Neural cell (in vitro differentiated cells): ENCODE results near the gene APOB. TPM values are rescaled to one million over a fixed set of nuclear protein-coding genes. Genes with fewer than 3 reads are reported as not detected.

ENCODE experiments used
- H2AFZ ChIP-seq: fragments of 200-600, 300-800 bp; sonication (generic), shearing (Covaris generic); 2 replicates; pipeline ENCODE4 v1.6.0; 2014; ENCODE audit warnings: low read depth, mild to moderate bottlenecking, antibody characterized with exemption, low read length, moderate library complexity
- H3F3A ChIP-seq: fragments of 200-600 bp; shearing (Covaris generic); 2 replicates; pipeline ENCODE4 v1.6.1; 2016; ENCODE audit warnings: mild to moderate bottlenecking, moderate library complexity, mixed read lengths, antibody characterized with exemption, low read length; ENCODE audit not compliant: insufficient read depth, poor library complexity, severe bottlenecking
- H3K27ac ChIP-seq: fragments of 200-600, 300-800 bp; sonication (generic), shearing (Covaris generic); 2 replicates; pipeline ENCODE4 v1.5.1; 2014; ENCODE audit warnings: mild to moderate bottlenecking, low read length, moderate library complexity
- H3K27me3 ChIP-seq: fragments of 300-800, 200-600 bp; sonication (generic), shearing (Covaris generic); 2 replicates; pipeline ENCODE4 v1.6.0; 2014; ENCODE audit warnings: mild to moderate bottlenecking, low read depth, low read length, moderate library complexity; ENCODE audit not compliant: insufficient read depth
- H3K36me3 ChIP-seq: fragments of 300-800, 200-600 bp; sonication (generic), shearing (Covaris generic); 2 replicates; pipeline ENCODE4 v1.5.1; 2014; ENCODE audit warnings: mild to moderate bottlenecking, antibody characterized with exemption, low read length, moderate library complexity; ENCODE audit not compliant: insufficient read depth
- H3K4me2 ChIP-seq: fragments of 300-800, 200-600 bp; sonication (generic), shearing (Covaris generic); 2 replicates; pipeline ENCODE4 v1.6.0; 2014; ENCODE audit warnings: mild to moderate bottlenecking, low read length
- H3K4me3 ChIP-seq: fragments of 300-800, 200-600 bp; sonication (generic), shearing (Covaris generic); 2 replicates; pipeline ENCODE4 v1.5.1; 2014; ENCODE audit warnings: mild to moderate bottlenecking, low read length, moderate library complexity
- H3K79me2 ChIP-seq: fragments of 200-600 bp; shearing (Covaris generic); replicated peaks from 2 replicates; pipeline ENCODE4 v1.6.0; 2014; ENCODE audit warnings: mild to moderate bottlenecking, low read length, moderate library complexity; ENCODE audit not compliant: insufficient read depth
- H3K9ac ChIP-seq: fragments of 300-800, 200-600 bp; sonication (generic), shearing (Covaris generic); 2 replicates; pipeline ENCODE4 v1.6.1; 2016; ENCODE audit warnings: mild to moderate bottlenecking, low read length, mixed read lengths
- H3K9me2 ChIP-seq: fragments of 200-600 bp; shearing (Covaris generic); 2 replicates; pipeline ENCODE4 v1.6.1; 2016; ENCODE audit warnings: mild to moderate bottlenecking, low read length, mixed read lengths; ENCODE audit not compliant: insufficient read depth
- H3K9me3 ChIP-seq: fragments of 200-600, 300-800 bp; sonication (generic), shearing (Covaris generic); 2 replicates; pipeline ENCODE4 v1.6.1; 2016; ENCODE audit warnings: mild to moderate bottlenecking, mixed run types, low read length, moderate library complexity, mixed read lengths
- H4K20me1 ChIP-seq: fragments of 200-600 bp; shearing (Covaris generic); 2 replicates; pipeline ENCODE4 v1.6.1; 2016; ENCODE audit warnings: mild to moderate bottlenecking, mixed run types; ENCODE audit not compliant: insufficient read depth
- EP300 ChIP-seq: fragments of 450-650 bp; conservative IDR thresholded peaks from 2 replicates; pipeline ENCODE4 v1.6.1; 2014; ENCODE audit warnings: antibody characterized with exemption, mild to moderate bottlenecking, moderate library complexity; ENCODE audit not compliant: poor library complexity, severe bottlenecking
- EZH2 ChIP-seq: fragments of 200-600, 300-800 bp; shearing (Covaris generic), sonication (generic); IDR thresholded peaks from 2 replicates; pipeline ENCODE4 v1.6.1; 2014; ENCODE audit warnings: antibody characterized with exemption, low read length, borderline replicate concordance, mild to moderate bottlenecking; ENCODE audit not compliant: insufficient read depth, poor library complexity, severe bottlenecking
- MXI1 ChIP-seq: fragments of 450-650 bp; conservative IDR thresholded peaks from 2 replicates; pipeline ENCODE4 v1.6.1; 2014; ENCODE audit warnings: antibody characterized with exemption, mild to moderate bottlenecking; ENCODE audit not compliant: poor library complexity, severe bottlenecking
- POLR2AphosphoS5 ChIP-seq: IDR thresholded peaks from 2 replicates; pipeline ENCODE4 v1.6.1; 2012
- RAD21 ChIP-seq: fragments of 450-650 bp; conservative IDR thresholded peaks from 2 replicates; pipeline ENCODE4 v1.6.1; 2014; ENCODE audit warnings: antibody characterized with exemption, mild to moderate bottlenecking, moderate library complexity
- REST ChIP-seq: IDR thresholded peaks from 2 replicates; pipeline ENCODE4 v1.6.1; 2012; ENCODE audit warnings: borderline replicate concordance
- SMC3 ChIP-seq: fragments of 450-650 bp; conservative IDR thresholded peaks from 2 replicates; pipeline ENCODE4 v1.6.1; 2014; ENCODE audit warnings: antibody characterized with exemption, mild to moderate bottlenecking, moderate library complexity; ENCODE audit not compliant: poor library complexity
- TAF1 ChIP-seq: IDR thresholded peaks from 2 replicates; pipeline ENCODE4 v1.6.1; 2012; ENCODE audit warnings: low read depth
- polyA plus RNA-seq: library from polyadenylated mRNA; depleted of rRNA; stranded (reverse); fragments of >200 nt; gene quantifications from 2 replicates; pipeline ENCODE4 v1.2.3, GENCODE V29; 2014
- TF ChIP-seq, protein P1 (sequence below): fragments of 450-650 bp; IDR thresholded peaks from 2 replicates; pipeline ENCODE4 v1.5.1; 2014; ENCODE audit warnings: antibody characterized with exemption, mild to moderate bottlenecking, moderate library complexity; ENCODE audit not compliant: poor library complexity, severe bottlenecking

APOB gene
- polyA plus RNA-seq, 1 donor from 2014 or later = not detected

DNA sequence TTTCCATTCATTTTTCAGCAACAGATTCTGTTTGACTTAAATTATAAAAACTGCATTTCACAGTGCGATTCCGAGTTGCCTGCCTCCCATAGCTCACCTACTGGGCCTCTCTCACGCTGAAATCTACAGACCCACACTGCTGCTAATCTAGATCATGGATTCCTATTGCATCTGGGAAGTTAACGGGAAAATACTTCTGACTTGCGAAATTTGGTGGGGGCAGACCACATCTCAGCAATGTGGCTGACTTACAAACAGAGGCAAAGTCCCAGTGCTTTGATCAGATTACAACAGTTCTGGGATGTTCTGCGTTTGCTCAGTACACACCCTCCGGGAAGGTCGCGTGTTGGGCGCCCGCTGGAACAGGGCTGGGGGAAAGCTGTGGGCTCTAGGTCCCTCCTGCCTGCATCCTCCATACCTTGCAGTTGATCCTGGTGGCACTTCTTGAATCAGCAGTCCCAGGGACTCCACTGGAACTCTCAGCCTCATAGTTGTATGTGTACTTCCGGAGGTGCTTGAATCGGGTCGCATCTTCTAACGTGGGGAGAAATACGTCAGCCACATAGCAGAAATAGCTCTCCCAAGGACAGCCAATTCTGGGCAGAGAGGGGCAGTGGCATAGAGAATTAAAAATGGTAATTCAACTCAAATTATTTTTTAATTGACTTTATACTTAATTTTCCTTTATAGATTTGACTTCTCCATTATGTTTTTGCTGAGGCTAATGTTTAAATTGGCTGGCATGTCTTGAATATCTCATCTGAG is 1.7 kb downstream of the APOB start:
- no peaks in the 10 kb centered on the region for H3K9me2 ChIP-seq
- H3K36me3 ChIP-seq = no peaks in the 10 kb centered on the region
- peaks cover 9% of the 10 kb centered on the region for H3K27me3 ChIP-seq
- no peaks in the 10 kb centered on the region for H3F3A ChIP-seq
- H3K9ac ChIP-seq = no peak overlapping the region
- no peak overlapping the region for H3K27ac ChIP-seq
- TF ChIP-seq EZH2 (no peak), REST (no peak), EP300 (no peak), POLR2AphosphoS5 (no peak), SMC3 (no peak), MXI1 (no peak), TAF1 (no peak)
- TF ChIP-seq, protein P1, sequence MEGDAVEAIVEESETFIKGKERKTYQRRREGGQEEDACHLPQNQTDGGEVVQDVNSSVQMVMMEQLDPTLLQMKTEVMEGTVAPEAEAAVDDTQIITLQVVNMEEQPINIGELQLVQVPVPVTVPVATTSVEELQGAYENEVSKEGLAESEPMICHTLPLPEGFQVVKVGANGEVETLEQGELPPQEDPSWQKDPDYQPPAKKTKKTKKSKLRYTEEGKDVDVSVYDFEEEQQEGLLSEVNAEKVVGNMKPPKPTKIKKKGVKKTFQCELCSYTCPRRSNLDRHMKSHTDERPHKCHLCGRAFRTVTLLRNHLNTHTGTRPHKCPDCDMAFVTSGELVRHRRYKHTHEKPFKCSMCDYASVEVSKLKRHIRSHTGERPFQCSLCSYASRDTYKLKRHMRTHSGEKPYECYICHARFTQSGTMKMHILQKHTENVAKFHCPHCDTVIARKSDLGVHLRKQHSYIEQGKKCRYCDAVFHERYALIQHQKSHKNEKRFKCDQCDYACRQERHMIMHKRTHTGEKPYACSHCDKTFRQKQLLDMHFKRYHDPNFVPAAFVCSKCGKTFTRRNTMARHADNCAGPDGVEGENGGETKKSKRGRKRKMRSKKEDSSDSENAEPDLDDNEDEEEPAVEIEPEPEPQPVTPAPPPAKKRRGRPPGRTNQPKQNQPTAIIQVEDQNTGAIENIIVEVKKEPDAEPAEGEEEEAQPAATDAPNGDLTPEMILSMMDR = no peak
- no peaks in the 10 kb centered on the region for H4K20me1 ChIP-seq
- H3K4me2 ChIP-seq = no peak overlapping the region
- no peak overlapping the region for H3K4me3 ChIP-seq
- no peaks in the 10 kb centered on the region for H3K9me3 ChIP-seq
- H2AFZ ChIP-seq = no peak overlapping the region
- H3K79me2 ChIP-seq = no peaks in the 10 kb centered on the region

- no peaks in the 10 kb centered on the region for H3K9me2 ChIP-seq
- H2AFZ ChIP-seq = no peak overlapping the region
- no peaks in the 10 kb centered on the region for H4K20me1 ChIP-seq
- no peak overlapping the region for H3K4me2 ChIP-seq
- TF ChIP-seq SMC3 = no peak
- TF ChIP-seq EP300 = no peak
- no peak for TF ChIP-seq RAD21
- TF ChIP-seq TAF1 = no peak
- TF ChIP-seq REST = no peak
- TF ChIP-seq, protein P1 = no peak
- no peak for TF ChIP-seq MXI1
- no peak for TF ChIP-seq EZH2
- no peak for TF ChIP-seq POLR2AphosphoS5
- H3K9ac ChIP-seq = no peak overlapping the region
- H3K27me3 ChIP-seq = peaks cover 9% of the 10 kb centered on the region
- no peaks in the 10 kb centered on the region for H3K9me3 ChIP-seq
- no peak overlapping the region for H3K4me3 ChIP-seq
- no peaks in the 10 kb centered on the region for H3K36me3 ChIP-seq
- no peaks in the 10 kb centered on the region for H3K79me2 ChIP-seq
- H3K27ac ChIP-seq = no peak overlapping the region
- no peaks in the 10 kb centered on the region for H3F3A ChIP-seq
Measured at GRCh38 chr2:21041462-21041861, 2.4 kb downstream of the APOB start.
